GM12878 (cell line): ENCODE data around the gene GPC6. TPM values are rescaled to one million over a fixed set of nuclear protein-coding genes. Genes with fewer than 3 reads are reported as not detected.

ENCODE experiments used
- ATAC-seq: fragments of 200-7000 bp; cut with Tn5 transposase; 3 replicates; pipeline ENCODE4 v1.9.1; 2020; ENCODE audit warnings: mild to moderate bottlenecking, moderate library complexity
- BruUV-seq: library from RNA; stranded (reverse); fragments of 400-500 nt; replicated peaks from 2 replicates; lab custom pipeline; 2021; lab: Mats Ljungman, UMichigan
- CTCF ChIA-PET: fragments of 300-600 bp; sonication (Branson Sonifier 250); formaldehyde crosslinking; extraction: SDS; loops from one replicate; lab custom pipeline; 2021; ENCODE audit warnings: inconsistent platforms; lab: Yijun Ruan, JAX
- POLR2A ChIA-PET: fragments of 350-600 bp; formaldehyde crosslinking; extraction: SDS; loops from one replicate; lab custom pipeline; 2021; ENCODE audit warnings: inconsistent platforms; lab: Charles Lee
- RAD21 ChIA-PET: fragments of 300-600 bp; sonication (Branson Sonifier 250); formaldehyde crosslinking; loops from one replicate; lab custom pipeline; 2023; ENCODE audit warnings: antibody characterized with exemption; ENCODE audit not compliant: unreplicated experiment; lab: Charles Lee
- SMC1A ChIA-PET: fragments of 300-600 bp; sonication (Branson Sonifier 250); formaldehyde crosslinking; loops from one replicate; lab custom pipeline; 2023; ENCODE audit not compliant: unreplicated experiment, uncharacterized antibody; lab: Charles Lee
- DNase-seq: peaks from one replicate; pipeline ENCODE4 v3.0.0-alpha.2; 2011; ENCODE audit warnings: low read depth, low spot score
- FAIRE-seq: peaks from 3 replicates; lab custom pipeline; 2011; peaks lifted over from hg19 to GRCh38; lab: Jason Lieb, UNC
- H2AFZ ChIP-seq: 2 replicates; pipeline ENCODE4 v1.6.0; 2011; ENCODE audit warnings: low read depth, low read length, control low read depth; ENCODE audit not compliant: control insufficient read depth
- H3K27ac ChIP-seq: 2 replicates; pipeline ENCODE4 v1.5.1; 2011; ENCODE audit warnings: control low read depth; ENCODE audit not compliant: control insufficient read depth, insufficient read depth
- H3K27me3 ChIP-seq, 2 experiments: replicated peaks in 1 of 2; 2 replicates each; pipeline versions ENCODE4 v1.6.0 to v1.6.1; 2011; ENCODE audit warnings: low read length in 1 of 2; ENCODE audit not compliant: control insufficient read depth in 2 of 2, insufficient read depth in 2 of 2
- H3K36me3 ChIP-seq, 2 experiments: 2 replicates each; pipeline ENCODE4 v1.5.1; 2011; ENCODE audit warnings: low read length in 1 of 2; ENCODE audit not compliant: control insufficient read depth in 2 of 2, insufficient read depth in 2 of 2
- H3K4me1 ChIP-seq: 2 replicates; pipeline ENCODE4 v1.6.1; 2011; ENCODE audit warnings: mild to moderate bottlenecking, low read length, moderate library complexity, mixed read lengths; ENCODE audit not compliant: control insufficient read depth, insufficient read depth
- H3K4me2 ChIP-seq: 2 replicates; pipeline ENCODE4 v1.6.0; 2011; ENCODE audit warnings: control low read depth; ENCODE audit not compliant: control insufficient read depth, insufficient read depth
- H3K4me3 ChIP-seq: fragments of 200-600 bp; sonication (generic); 2 replicates; pipeline ENCODE4 v1.5.1; 2016
- H3K79me2 ChIP-seq: 2 replicates; pipeline ENCODE4 v1.6.0; 2011; ENCODE audit warnings: low read length; ENCODE audit not compliant: control insufficient read depth, insufficient read depth
- H3K9ac ChIP-seq: 2 replicates; pipeline ENCODE4 v1.8.0; 2011; ENCODE audit warnings: low read length, control low read depth, mixed read lengths; ENCODE audit not compliant: control insufficient read depth, insufficient read depth
- H3K9me3 ChIP-seq: replicated peaks from 3 replicates; pipeline ENCODE4 v1.5.1; 2011; ENCODE audit warnings: mild to moderate bottlenecking, low read length; ENCODE audit not compliant: control insufficient read depth, insufficient read depth
- H4K20me1 ChIP-seq: 2 replicates; pipeline ENCODE4 v1.6.0; 2011; ENCODE audit not compliant: control insufficient read depth, insufficient read depth
- ATF2 ChIP-seq: IDR thresholded peaks from 2 replicates; pipeline ENCODE4 v1.6.1; 2012; ENCODE audit warnings: low read length, inconsistent platforms
- FOS ChIP-seq: IDR thresholded peaks from 3 replicates; pipeline ENCODE4 v1.6.1; 2011; ENCODE audit warnings: borderline replicate concordance; ENCODE audit not compliant: insufficient read length; ENCODE audit errors: extremely low read depth
- IKZF2 ChIP-seq, 2 experiments: fragments of 450-650 bp; IDR thresholded peaks; 2 replicates each; pipeline ENCODE4 v1.6.1; 2017; ENCODE audit warnings: mild to moderate bottlenecking in 2 of 2, moderate library complexity in 2 of 2
- MTA2 ChIP-seq: fragments of 450-650 bp; IDR thresholded peaks from 2 replicates; pipeline ENCODE4 v1.6.1; 2016; ENCODE audit warnings: low read depth, mild to moderate bottlenecking, moderate library complexity
- NRF1 ChIP-seq: conservative IDR thresholded peaks from 2 replicates; pipeline ENCODE4 v1.6.1; 2011; ENCODE audit warnings: mild to moderate bottlenecking, low read depth, low read length, improper control_type of control experiment
- POU2F2 ChIP-seq: IDR thresholded peaks from 3 replicates; pipeline ENCODE4 v1.6.1; 2011; ENCODE audit warnings: low read depth, mild to moderate bottlenecking, low read length, borderline replicate concordance
- RELB ChIP-seq: fragments of 450-650 bp; IDR thresholded peaks from 2 replicates; pipeline ENCODE4 v1.6.1; 2017; ENCODE audit warnings: low read depth, mild to moderate bottlenecking, moderate library complexity
- SIN3A ChIP-seq: IDR thresholded peaks from 2 replicates; pipeline ENCODE4 v1.6.1; 2012; ENCODE audit warnings: low read depth, low read length, improper control_type of control experiment
- SIX5 ChIP-seq: IDR thresholded peaks from 2 replicates; pipeline ENCODE4 v1.6.1; 2011; ENCODE audit warnings: mild to moderate bottlenecking, low read depth, low read length, moderate library complexity; ENCODE audit not compliant: severe bottlenecking
- TCF12 ChIP-seq: IDR thresholded peaks from 2 replicates; pipeline ENCODE4 v1.6.1; 2011; ENCODE audit warnings: low read depth, mild to moderate bottlenecking, low read length
- TCF3 ChIP-seq: IDR thresholded peaks from 2 replicates; pipeline ENCODE4 v1.6.1; 2012; ENCODE audit warnings: low read depth, mild to moderate bottlenecking, low read length, borderline replicate concordance; ENCODE audit not compliant: insufficient read depth
- TCF7 ChIP-seq: IDR thresholded peaks from 2 replicates; pipeline ENCODE4 v1.6.1; 2014; ENCODE audit warnings: antibody characterized with exemption, borderline replicate concordance
- ZNF207 ChIP-seq: fragments of 450-650 bp; IDR thresholded peaks from 2 replicates; pipeline ENCODE4 v1.6.1; 2014; ENCODE audit warnings: antibody characterized with exemption, mild to moderate bottlenecking, borderline replicate concordance
- ZNF217 ChIP-seq: fragments of 450-650 bp; IDR thresholded peaks from 2 replicates; pipeline ENCODE4 v1.6.1; 2017; ENCODE audit warnings: antibody characterized with exemption, mild to moderate bottlenecking
- WGBS: methylation state at CpG from one replicate; pipeline ENCODE4 v1.1.6; 2016; ENCODE audit warnings: low lambda C conversion rate; ENCODE audit not compliant: insufficient replicate concordance, insufficient coverage; ENCODE audit errors: missing lambda C conversion rate; 5-methylcytosine and 5-hydroxymethylcytosine counted together
- in situ Hi-C: fragments of 300-500 bp; cut with MboI; formaldehyde crosslinking; loops from 9 replicates; pipeline ENCODE4 v1.14.3; 2018; ENCODE audit warnings: mixed read lengths
- intact Hi-C: fragments of 100-400 bp; cut with micrococcal nuclease; formaldehyde crosslinking; loops from one replicate; pipeline ENCODE4 v1.14.2; 2022; ENCODE audit not compliant: unreplicated experiment
- polyA plus RNA-seq, 11 experiments: library from polyadenylated mRNA; depleted of rRNA in 4 of 11; unstranded in 6 of 11; stranded (reverse) in 5 of 11; fragments of >200 nt; fragmentation: Nextera tagmentation in 4 of 11; fragmentation: Illumina TruSeq in 1 of 11; extraction: Ambion mirVana in 4 of 11; extraction: Trizol in 1 of 11; gene quantifications; 1 replicate in 1 of 11; 2 replicates in 10 of 11; pipeline versions ENCODE4 v1.2.1 to v1.2.3, GENCODE V29; 2011 to 2016; ENCODE audit warnings: inconsistent platforms in 2 of 11, missing spikeins in 2 of 11, low read depth in 1 of 11
- total RNA-seq, 4 experiments: library from RNA; depleted of rRNA in 3 of 4; stranded (reverse); fragments of >200 nt in 3 of 4; fragmentation: Illumina TruSeq in 1 of 4; extraction: Trizol in 1 of 4; gene quantifications; 2 replicates each; pipeline versions ENCODE4 v1.2.1 to v1.2.3, GENCODE V29; 2013 to 2021
- TF ChIP-seq, protein P1 (sequence below): fragments of 450-650 bp; formaldehyde crosslinking; IDR thresholded peaks from 2 replicates; pipeline ENCODE4 v1.4.0; 2022; ENCODE audit warnings: mild to moderate bottlenecking, moderate library complexity
- TF ChIP-seq, protein P2 (sequence below): fragments of 450-650 bp; formaldehyde crosslinking; IDR thresholded peaks from 2 replicates; pipeline ENCODE4 v1.5.0; 2022; ENCODE audit warnings: mild to moderate bottlenecking, missing genetic modification characterization

GPC6 gene
- total and polyA plus RNA-seq, 10 of the 15 experiments (the other 5 are each of a cell fraction or from before 2014, with no cell fraction given): 0.03 to 0.04 (median 0.03) TPM; not detected in 7

DNA sequence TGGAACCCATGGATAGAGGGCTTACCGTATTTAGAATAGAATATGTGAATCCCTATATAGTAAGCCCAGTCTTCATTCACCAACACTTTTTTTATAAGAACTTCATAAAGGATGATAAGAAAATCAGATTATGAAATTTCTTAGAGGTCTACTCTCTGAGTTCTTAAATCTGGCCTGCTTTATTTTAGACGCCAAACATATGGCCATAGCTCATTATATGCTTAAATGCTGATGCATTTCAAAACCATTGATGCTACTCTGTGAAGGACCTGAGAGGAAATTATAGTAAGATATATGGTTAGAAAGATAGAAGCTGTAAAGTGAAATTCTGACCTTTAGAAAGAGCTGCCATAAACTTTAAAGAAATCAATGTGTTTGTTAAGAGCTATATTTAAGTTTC lies 38.3 kb downstream of the GPC6 start:
- no peaks in the 10 kb centered on the region for H3K79me2 ChIP-seq
- CTCF ChIA-PET: no interaction called here
- no peak for ATAC-seq
- FAIRE-seq: no peak
- no peaks in the 10 kb centered on the region for H3K9me3 ChIP-seq
- H3K36me3 ChIP-seq: no peaks in the 10 kb centered on the region
- RAD21 ChIA-PET: no interaction called here
- no TSS peak for BruUV-seq
- TF ChIP-seq FOS (no peak), SIX5 (no peak), ZNF207 (no peak), TCF7 (no peak), NRF1 (no peak), RELB (no peak), MTA2 (no peak), TCF12 (no peak), POU2F2 (no peak), SIN3A (no peak), IKZF2 (IDR thresholded peaks at IDR 0.05) (no peak), TCF3 (no peak), ATF2 (no peak), ZNF217 (no peak)
- TF ChIP-seq, protein P1, sequence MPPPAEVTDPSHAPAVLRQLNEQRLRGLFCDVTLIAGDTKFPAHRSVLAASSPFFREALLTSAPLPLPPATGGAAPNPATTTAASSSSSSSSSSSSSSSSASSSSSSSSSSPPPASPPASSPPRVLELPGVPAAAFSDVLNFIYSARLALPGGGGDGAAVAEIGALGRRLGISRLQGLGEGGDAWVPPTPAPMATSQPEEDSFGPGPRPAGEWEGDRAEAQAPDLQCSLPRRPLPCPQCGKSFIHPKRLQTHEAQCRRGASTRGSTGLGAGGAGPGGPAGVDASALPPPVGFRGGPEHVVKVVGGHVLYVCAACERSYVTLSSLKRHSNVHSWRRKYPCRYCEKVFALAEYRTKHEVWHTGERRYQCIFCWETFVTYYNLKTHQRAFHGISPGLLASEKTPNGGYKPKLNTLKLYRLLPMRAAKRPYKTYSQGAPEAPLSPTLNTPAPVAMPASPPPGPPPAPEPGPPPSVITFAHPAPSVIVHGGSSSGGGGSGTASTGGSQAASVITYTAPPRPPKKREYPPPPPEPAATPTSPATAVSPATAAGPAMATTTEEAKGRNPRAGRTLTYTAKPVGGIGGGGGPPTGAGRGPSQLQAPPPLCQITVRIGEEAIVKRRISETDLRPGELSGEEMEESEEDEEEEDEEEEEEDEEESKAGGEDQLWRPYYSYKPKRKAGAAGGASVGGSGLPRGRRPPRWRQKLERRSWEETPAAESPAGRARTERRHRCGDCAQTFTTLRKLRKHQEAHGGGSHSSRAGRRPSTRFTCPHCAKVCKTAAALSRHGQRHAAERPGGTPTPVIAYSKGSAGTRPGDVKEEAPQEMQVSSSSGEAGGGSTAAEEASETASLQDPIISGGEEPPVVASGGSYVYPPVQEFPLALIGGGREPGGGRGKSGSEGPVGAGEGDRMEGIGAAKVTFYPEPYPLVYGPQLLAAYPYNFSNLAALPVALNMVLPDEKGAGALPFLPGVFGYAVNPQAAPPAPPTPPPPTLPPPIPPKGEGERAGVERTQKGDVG (CRISPR knock-in tag): no peak
- TF ChIP-seq, protein P2, sequence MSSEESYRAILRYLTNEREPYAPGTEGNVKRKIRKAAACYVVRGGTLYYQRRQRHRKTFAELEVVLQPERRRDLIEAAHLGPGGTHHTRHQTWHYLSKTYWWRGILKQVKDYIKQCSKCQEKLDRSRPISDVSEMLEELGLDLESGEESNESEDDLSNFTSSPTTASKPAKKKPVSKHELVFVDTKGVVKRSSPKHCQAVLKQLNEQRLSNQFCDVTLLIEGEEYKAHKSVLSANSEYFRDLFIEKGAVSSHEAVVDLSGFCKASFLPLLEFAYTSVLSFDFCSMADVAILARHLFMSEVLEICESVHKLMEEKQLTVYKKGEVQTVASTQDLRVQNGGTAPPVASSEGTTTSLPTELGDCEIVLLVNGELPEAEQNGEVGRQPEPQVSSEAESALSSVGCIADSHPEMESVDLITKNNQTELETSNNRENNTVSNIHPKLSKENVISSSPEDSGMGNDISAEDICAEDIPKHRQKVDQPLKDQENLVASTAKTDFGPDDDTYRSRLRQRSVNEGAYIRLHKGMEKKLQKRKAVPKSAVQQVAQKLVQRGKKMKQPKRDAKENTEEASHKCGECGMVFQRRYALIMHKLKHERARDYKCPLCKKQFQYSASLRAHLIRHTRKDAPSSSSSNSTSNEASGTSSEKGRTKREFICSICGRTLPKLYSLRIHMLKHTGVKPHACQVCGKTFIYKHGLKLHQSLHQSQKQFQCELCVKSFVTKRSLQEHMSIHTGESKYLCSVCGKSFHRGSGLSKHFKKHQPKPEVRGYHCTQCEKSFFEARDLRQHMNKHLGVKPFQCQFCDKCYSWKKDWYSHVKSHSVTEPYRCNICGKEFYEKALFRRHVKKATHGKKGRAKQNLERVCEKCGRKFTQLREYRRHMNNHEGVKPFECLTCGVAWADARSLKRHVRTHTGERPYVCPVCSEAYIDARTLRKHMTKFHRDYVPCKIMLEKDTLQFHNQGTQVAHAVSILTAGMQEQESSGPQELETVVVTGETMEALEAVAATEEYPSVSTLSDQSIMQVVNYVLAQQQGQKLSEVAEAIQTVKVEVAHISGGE: no peak
- TF ChIP-seq, all 136 proteins: peak for 0
- Histone ChIP-seq H3K27me3 (no peaks in the 10 kb centered on the region), H2AFZ (no peak overlapping the region), H3K4me2 (no peak overlapping the region), H4K20me1 (no peaks in the 10 kb centered on the region), H3K4me1 (no peaks in the 10 kb centered on the region), H3K9ac (no peak overlapping the region), H3K4me3 (no peak overlapping the region), H3K27ac (no peak overlapping the region)
- intact Hi-C loops: no loop called here
- DNase-seq: no peak
- SMC1A ChIA-PET: interaction anchor here (1.4 kb wide), 1 partner anchor 14 kb away, joined by 3 read pairs; no protein-coding TSS in a partner anchor
- 31% methylated on average over 2 of the region's 2 CpGs for WGBS
- POLR2A ChIA-PET: no interaction called here
- in situ Hi-C loops: no loop called here
